Muscle layer of colon (tissue), 2 donors: Measurements from ENCODE around the gene LPGAT1.

Experiments used
- H3K27ac ChIP-seq: one replicate; pipeline ENCODE4 v1.7.0; 2013; ENCODE audit warnings: low read depth, mild to moderate bottlenecking, low read length, moderate library complexity
- H3K27me3 ChIP-seq, 2 donors: one replicate each; pipeline ENCODE4 v1.7.0; 2013; ENCODE audit warnings: low read length in 2 of 2, mild to moderate bottlenecking in 2 of 2; ENCODE audit not compliant: insufficient read depth in 2 of 2, control insufficient read depth in 1 of 2
- H3K36me3 ChIP-seq: one replicate; pipeline ENCODE4 v1.7.0; 2013; ENCODE audit warnings: mild to moderate bottlenecking, low read length; ENCODE audit not compliant: insufficient read depth
- H3K4me1 ChIP-seq: one replicate; pipeline ENCODE4 v1.7.0; 2013; ENCODE audit warnings: mild to moderate bottlenecking, low read length; ENCODE audit not compliant: insufficient read depth
- H3K4me3 ChIP-seq, 2 donors: one replicate each; pipeline ENCODE4 v1.7.0; 2013; ENCODE audit warnings: low read length in 2 of 2, low read depth in 1 of 2, mild to moderate bottlenecking in 1 of 2, moderate library complexity in 1 of 2
- H3K9ac ChIP-seq: one replicate; pipeline ENCODE4 v1.7.0; 2013; ENCODE audit warnings: low read length
- H3K9me3 ChIP-seq: one replicate; pipeline ENCODE4 v1.7.0; 2013; ENCODE audit warnings: mild to moderate bottlenecking, low read length
- donor health status: abdominal sarcoma.
- donor health status: Adenocarcinoma of cecum.

The LPGAT1 gene

GRCh38 chr1:211753649-211754251, 76.8 kb downstream of the LPGAT1 start:
- no peaks in the 10 kb centered on the region for H3K27me3 ChIP-seq
- H3K9me3 ChIP-seq: no peaks in the 10 kb centered on the region
- H3K9ac ChIP-seq: no peak overlapping the region
- H3K4me1 ChIP-seq: no peaks in the 10 kb centered on the region
- H3K27ac ChIP-seq: no peak overlapping the region
- peaks cover 16% of the 10 kb centered on the region for H3K36me3 ChIP-seq
- no peak overlapping the region for H3K4me3 ChIP-seq

- Histone ChIP-seq H3K4me3 (no peak overlapping the region), H3K9me3 (no peaks in the 10 kb centered on the region), H3K4me1 (no peaks in the 10 kb centered on the region), H3K9ac (no peak overlapping the region), H3K27ac (no peak overlapping the region), H3K36me3 (peaks cover 19% of the 10 kb centered on the region), H3K27me3 (no peaks in the 10 kb centered on the region)
Measured at GRCh38 chr1:211752951-211753486, 77.5 kb downstream of the LPGAT1 start.

- Histone ChIP-seq H3K4me3 (no peak overlapping the region), H3K9me3 (no peaks in the 10 kb centered on the region), H3K27ac (no peak overlapping the region), H3K9ac (no peak overlapping the region), H3K4me1 (no peaks in the 10 kb centered on the region), H3K27me3 (no peaks in the 10 kb centered on the region), H3K36me3 (peaks cover 26% of the 10 kb centered on the region)
Measured at GRCh38 chr1:211752317-211752716, 78.2 kb downstream of the LPGAT1 start.

- no peak overlapping the region for H3K27ac ChIP-seq
- H3K27me3 ChIP-seq: no peaks in the 10 kb centered on the region
- H3K36me3 ChIP-seq: peaks cover 28% of the 10 kb centered on the region
- H3K4me1 ChIP-seq: no peaks in the 10 kb centered on the region
- no peak overlapping the region for H3K9ac ChIP-seq
- no peak overlapping the region for H3K4me3 ChIP-seq
- no peaks in the 10 kb centered on the region for H3K9me3 ChIP-seq
Measured at GRCh38 chr1:211751438-211751837, 79.1 kb downstream of the LPGAT1 start.

- H3K9me3 ChIP-seq: no peaks in the 10 kb centered on the region
Measured at GRCh38 chr1:211750599-211750998, 80.0 kb downstream of the LPGAT1 start.

GRCh38 chr1:211749251-211749650, 81.3 kb downstream of the LPGAT1 start:
- Histone ChIP-seq H3K27me3 (no peaks in the 10 kb centered on the region), H3K4me1 (no peaks in the 10 kb centered on the region), H3K27ac (no peak overlapping the region), H3K9ac (no peak overlapping the region), H3K36me3 (peaks cover 28% of the 10 kb centered on the region), H3K4me3 (no peak overlapping the region), H3K9me3 (no peaks in the 10 kb centered on the region)

More at GRCh38 chr1:211750599-211750998, 80.0 kb downstream of the LPGAT1 start:
- H3K4me3 ChIP-seq: no peak overlapping the region
- no peak overlapping the region for H3K27ac ChIP-seq
- H3K36me3 ChIP-seq: peaks cover 28% of the 10 kb centered on the region
- no peaks in the 10 kb centered on the region for H3K4me1 ChIP-seq
- H3K27me3 ChIP-seq: no peaks in the 10 kb centered on the region
- H3K9ac ChIP-seq: no peak overlapping the region

GRCh38 chr1:211748810-211749209, 81.8 kb downstream of the LPGAT1 start:
- Histone ChIP-seq H3K27ac (no peak overlapping the region), H3K9ac (no peak overlapping the region), H3K4me1 (no peaks in the 10 kb centered on the region), H3K4me3 (no peak overlapping the region), H3K27me3 (no peaks in the 10 kb centered on the region), H3K36me3 (peaks cover 28% of the 10 kb centered on the region), H3K9me3 (no peaks in the 10 kb centered on the region)

GRCh38 chr1:211742889-211743529, 87.6 kb downstream of the LPGAT1 start:
- Histone ChIP-seq H3K4me3 (no peak overlapping the region), H3K27ac (no peak overlapping the region), H3K4me1 (no peaks in the 10 kb centered on the region)

GRCh38 chr1:211742272-211742671, 88.3 kb downstream of the LPGAT1 start:
- no peaks in the 10 kb centered on the region for H3K9me3 ChIP-seq
- peaks cover 1% of the 10 kb centered on the region for H3K36me3 ChIP-seq
- H3K4me3 ChIP-seq: no peak overlapping the region
- H3K27me3 ChIP-seq: peaks cover 0 to 6% of the 10 kb centered on the region in 2 donors
- H3K9ac ChIP-seq: no peak overlapping the region
- H3K27ac ChIP-seq: no peak overlapping the region
- H3K4me1 ChIP-seq: no peaks in the 10 kb centered on the region

More at GRCh38 chr1:211742889-211743529, 87.6 kb downstream of the LPGAT1 start:
- H3K9ac ChIP-seq: no peak overlapping the region
- H3K9me3 ChIP-seq: no peaks in the 10 kb centered on the region
- peaks cover 0 to 5% of the 10 kb centered on the region in 2 donors for H3K27me3 ChIP-seq
- peaks cover 9% of the 10 kb centered on the region for H3K36me3 ChIP-seq

- Histone ChIP-seq H3K27ac (no peak overlapping the region), H3K9ac (no peak overlapping the region), H3K36me3 (no peaks in the 10 kb centered on the region), H3K9me3 (no peaks in the 10 kb centered on the region), H3K4me1 (no peaks in the 10 kb centered on the region), H3K4me3 (no peak overlapping the region), H3K27me3 (peaks cover 0 to 6% of the 10 kb centered on the region in 2 donors)
Measured at GRCh38 chr1:211741788-211742187, 88.8 kb downstream of the LPGAT1 start.

GRCh38 chr1:211741116-211741515, 89.4 kb downstream of the LPGAT1 start:
- H3K9me3 ChIP-seq: no peaks in the 10 kb centered on the region
- H3K27ac ChIP-seq: no peak overlapping the region
- H3K36me3 ChIP-seq: no peaks in the 10 kb centered on the region
- H3K4me1 ChIP-seq: no peaks in the 10 kb centered on the region
- H3K4me3 ChIP-seq: no peak overlapping the region
- peaks cover 0 to 6% of the 10 kb centered on the region in 2 donors for H3K27me3 ChIP-seq
- H3K9ac ChIP-seq: no peak overlapping the region
